ENCODE measurements around the gene LRRC8A. TPM values are rescaled to one million over a fixed set of nuclear protein-coding genes. Genes with fewer than 3 reads are reported as not detected.

Gene LRRC8A
- total and polyA plus RNA-seq, 2 of the 4 experiments (the other 2 are of a cell fraction): 42.8 to 60.9 TPM

DNA sequence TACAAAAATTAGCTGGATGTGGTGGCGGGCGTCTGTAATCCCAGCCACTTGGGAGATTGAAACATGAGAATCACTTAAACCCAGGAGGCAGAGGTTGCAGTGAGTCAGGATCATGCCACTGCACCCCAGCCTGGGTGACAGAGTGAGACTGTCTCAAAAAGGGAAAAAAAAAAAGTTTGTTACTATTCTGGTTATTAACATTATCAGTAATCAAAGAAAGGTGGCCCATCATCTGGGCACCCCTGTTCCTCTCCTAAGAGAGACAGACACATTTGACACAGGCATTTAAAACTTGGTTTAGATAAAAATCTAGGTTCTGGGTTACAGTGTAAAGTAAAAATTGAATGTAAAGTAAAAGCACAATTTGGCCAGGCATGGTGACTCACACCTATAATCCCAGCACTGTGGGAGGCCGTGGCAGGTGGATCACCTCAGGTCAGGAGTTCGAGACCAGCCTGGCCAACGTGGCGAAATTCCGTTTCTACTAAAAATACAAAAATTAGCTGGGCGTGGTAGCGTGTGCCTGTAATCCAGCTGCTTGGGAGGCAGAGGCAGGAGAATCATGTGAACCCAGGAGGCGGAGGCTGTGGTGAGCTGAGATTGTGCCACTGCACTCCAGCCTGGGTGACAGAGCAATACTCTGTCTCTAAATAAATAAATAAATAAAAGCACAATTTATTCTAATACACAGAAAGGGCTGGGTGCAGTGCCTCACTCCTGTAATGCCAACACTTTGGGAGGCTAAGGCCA, 22.1 kb downstream of the LRRC8A start:
- Histone ChIP-seq H4K8ac (ENCODE audit: low read depth in 2 of 2, low read length in 2 of 2) (peak overlapping the region in 1 of 2 experiments; percentile 34; a peak in 1 of 4 replicates), H3K27me3 (ENCODE audit: control insufficient read depth, insufficient read depth, low read length) (no peaks in the 10 kb centered on the region), H3K4ac (ENCODE audit: low read depth, low read length) (no peak overlapping the region), H4K20me1 (ENCODE audit: insufficient read depth, low read length) (peaks cover 16% of the 10 kb centered on the region), H3K23ac (ENCODE audit: low read depth, low read length) (no peak overlapping the region), H2BK20ac (ENCODE audit: low read depth, low read length) (no peak overlapping the region), H3K18ac (ENCODE audit: low read depth, low read length) (no peak overlapping the region), H2BK5ac (ENCODE audit: low read depth, low read length, poor library complexity, severe bottlenecking) (peak overlapping the region; percentile 64), H3K4me2 (ENCODE audit: low read depth, low read length) (no peak overlapping the region), H2BK15ac (ENCODE audit: low read depth, low read length) (no peak overlapping the region), H3K9me3 (ENCODE audit: control insufficient read depth, insufficient read depth, low read length) (no peaks in the 10 kb centered on the region), H4K91ac (ENCODE audit: insufficient read depth, low read depth, low read length) (no peak overlapping the region), H3K56ac (ENCODE audit: extremely low read depth, insufficient read depth, low read length) (no peak overlapping the region), H2AK5ac (ENCODE audit: low read depth, low read length) (peak overlapping the region; percentile 5; the same call in 1 of the 2 replicates), H3K4me1 (ENCODE audit: control insufficient read depth, insufficient read depth, low read length) (peaks cover 4% of the 10 kb centered on the region), H4K5ac (ENCODE audit: low read depth, low read length) (no peak overlapping the region), H3K9me1 (ENCODE audit: insufficient read depth, low read length) (peaks cover 11% of the 10 kb centered on the region), H3K79me1 (ENCODE audit: low read depth in 1 of 2, low read length in 2 of 2) (peaks cover 21 to 81% of the 10 kb centered on the region in 2 experiments; a peak in 3 of 4 replicates), H3K14ac (replicated peaks; ENCODE audit: low read depth, low read length) (no peak overlapping the region), H2AK9ac (replicated peaks; ENCODE audit: low read depth, low read length, poor library complexity) (no peak overlapping the region), H3K4me3 (ENCODE audit: insufficient read depth, low read depth, low read length) (no peak overlapping the region), H2AFZ (replicated peaks; ENCODE audit: low read length, poor library complexity) (no peak overlapping the region), H2BK120ac (ENCODE audit: low read depth, low read length) (no peak overlapping the region), H3K27ac (ENCODE audit: insufficient read depth, low read length) (no peak overlapping the region), H3K9ac (ENCODE audit: low read depth, low read length) (no peak overlapping the region), H3K36me3 (ENCODE audit: control insufficient read depth, insufficient read depth, low read length) (peaks cover 28% of the 10 kb centered on the region)
- no TSS peak for BruUV-seq (replicated peaks)
- peak; percentile 40 for DNase-seq
- ChIA-PET POLR2A (ENCODE audit: unreplicated experiment) (no interaction called here), CTCF (no interaction called here)
- in situ Hi-C loops (cut with MboI; ENCODE audit: low sequenced_read_pairs) (no loop called here), dilution Hi-C loops (cut with HindIII; ENCODE audit: low sequenced_read_pairs, unreplicated experiment) (no loop called here), intact Hi-C loops (cut with micrococcal nuclease) (no loop called here)
- no peak for TF ChIP-seq CHD1 (IDR thresholded peaks at IDR 0.05; ENCODE audit: low read depth, low read length)
- TF ChIP-seq CEBPB (IDR thresholded peaks at IDR 0.05; ENCODE audit: low read depth, low read length): no peak
- no peak for TF ChIP-seq NFE2L2 (IDR thresholded peaks at IDR 0.05; ENCODE audit: low read depth, low read length)
- no peak for TF ChIP-seq MAFK (IDR thresholded peaks at IDR 0.05; ENCODE audit: low read depth, low read length)
- no peak for TF ChIP-seq RFX5 (IDR thresholded peaks at IDR 0.05; ENCODE audit: low read depth, low read length)
- TF ChIP-seq, protein P1, sequence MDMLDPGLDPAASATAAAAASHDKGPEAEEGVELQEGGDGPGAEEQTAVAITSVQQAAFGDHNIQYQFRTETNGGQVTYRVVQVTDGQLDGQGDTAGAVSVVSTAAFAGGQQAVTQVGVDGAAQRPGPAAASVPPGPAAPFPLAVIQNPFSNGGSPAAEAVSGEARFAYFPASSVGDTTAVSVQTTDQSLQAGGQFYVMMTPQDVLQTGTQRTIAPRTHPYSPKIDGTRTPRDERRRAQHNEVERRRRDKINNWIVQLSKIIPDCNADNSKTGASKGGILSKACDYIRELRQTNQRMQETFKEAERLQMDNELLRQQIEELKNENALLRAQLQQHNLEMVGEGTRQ (IDR thresholded peaks at IDR 0.05; ENCODE audit: low read depth, low read length): no peak
- peak; percentile 40; the same call in 1 of the 2 replicates for ATAC-seq (ENCODE audit: low read depth)
- WGBS, 2 experiments (ENCODE audit: extremely low coverage in 2 of 2, insufficient read length in 1 of 2): 90% methylated on average over 4 of the region's 10 CpGs; no CpG with 5 or more reads in 1 of the 2 experiments
